GM18499 (cell line): ENCODE data around the gene TTC4.
A peak's percentile ranks its signal among the peaks of the same experiment; 100 is the strongest.

Experiments used
- ATAC-seq: cut with Tn5 transposase; IDR thresholded peaks from one replicate; pipeline ENCODE4 v1.9.1; 2021; ENCODE audit warnings: moderate number of reproducible peaks; ENCODE audit not compliant: insufficient read depth, unreplicated experiment

Gene TTC4

GRCh38 chr1:54715493-54716298, at the start of gene TTC4:
TSS of gene TTC4 (plus strand) at chr1:54715861. CDS start at chr1:54715909, 48 bp downstream.
- ATAC-seq = peak; percentile 51

DNA sequence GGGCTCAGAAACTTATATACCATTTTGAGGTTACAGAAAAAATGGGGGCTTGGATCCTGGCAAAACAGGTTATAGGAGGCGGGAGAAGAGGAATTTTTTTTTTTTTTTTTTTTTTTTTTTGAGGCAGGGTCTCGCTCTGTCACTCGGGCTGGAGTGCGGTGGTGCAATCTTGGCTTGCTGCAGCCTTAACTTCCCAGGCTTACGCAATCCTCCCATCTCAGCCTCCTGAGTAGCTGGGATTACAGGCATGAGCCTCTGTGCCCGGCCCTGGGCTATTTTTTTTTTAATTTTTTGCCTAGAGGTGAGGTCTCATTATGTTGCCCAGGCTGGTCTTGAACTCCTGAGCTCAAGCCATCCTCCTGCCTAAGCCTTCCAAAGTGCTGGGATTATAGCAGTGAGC, 49.3 kb upstream of the TTC4 start:
- ATAC-seq = no peak

- ATAC-seq = no peak
Observed at GRCh38 chr1:54667797-54668196, 47.9 kb upstream of the TTC4 start.

DNA sequence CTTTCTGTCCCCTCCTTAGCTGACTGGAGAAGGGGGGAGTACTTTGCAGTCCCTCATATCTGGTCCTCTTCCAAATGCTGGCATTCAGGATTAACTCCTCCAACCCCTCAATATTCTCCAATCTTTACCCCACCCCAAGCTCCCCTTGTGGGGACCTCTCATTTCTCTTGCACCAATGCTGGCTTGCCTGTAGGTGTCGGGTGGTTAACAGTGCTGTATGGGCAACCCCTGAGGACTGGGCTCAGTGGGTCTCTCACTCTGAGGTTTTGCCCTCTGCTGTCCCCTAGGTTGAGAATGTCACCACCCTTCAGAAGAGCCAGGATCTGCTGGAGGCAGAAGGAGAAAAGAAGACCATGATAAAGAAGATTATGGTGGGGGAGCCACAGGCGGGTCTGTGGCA, 47.1 kb upstream of the TTC4 start:
- ATAC-seq = no peak

DNA sequence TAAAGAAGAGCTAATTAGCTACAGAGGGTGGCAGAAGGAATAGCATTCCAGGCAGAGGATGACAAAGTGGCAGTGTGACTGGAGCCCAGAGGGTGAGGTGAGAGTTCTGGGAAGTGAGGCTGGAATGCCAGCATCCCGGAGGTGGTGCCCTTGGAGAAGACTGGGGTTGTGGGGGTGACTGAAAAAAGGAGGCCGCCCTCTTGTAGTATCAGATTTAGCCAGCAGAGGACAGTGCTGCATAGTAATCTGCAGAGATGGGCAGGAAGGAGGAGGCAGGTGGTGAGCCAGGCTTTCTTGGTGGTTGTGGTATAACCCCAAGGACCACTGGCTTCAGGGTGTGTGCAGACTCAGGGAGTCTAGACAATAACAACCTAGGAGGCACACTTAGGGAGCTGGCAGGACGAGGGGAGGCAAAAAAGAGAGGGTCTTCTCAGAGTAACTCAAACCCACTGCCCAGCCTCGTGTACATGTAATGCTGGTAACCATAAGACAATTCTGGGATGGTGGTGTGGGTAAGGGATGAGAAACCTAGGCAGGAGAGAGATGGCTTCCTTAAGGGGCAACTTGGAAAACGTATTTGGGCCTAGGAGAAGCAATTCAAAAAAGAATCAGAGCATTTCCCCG, 43.6 kb upstream of the TTC4 start:
- ATAC-seq = no peak

DNA sequence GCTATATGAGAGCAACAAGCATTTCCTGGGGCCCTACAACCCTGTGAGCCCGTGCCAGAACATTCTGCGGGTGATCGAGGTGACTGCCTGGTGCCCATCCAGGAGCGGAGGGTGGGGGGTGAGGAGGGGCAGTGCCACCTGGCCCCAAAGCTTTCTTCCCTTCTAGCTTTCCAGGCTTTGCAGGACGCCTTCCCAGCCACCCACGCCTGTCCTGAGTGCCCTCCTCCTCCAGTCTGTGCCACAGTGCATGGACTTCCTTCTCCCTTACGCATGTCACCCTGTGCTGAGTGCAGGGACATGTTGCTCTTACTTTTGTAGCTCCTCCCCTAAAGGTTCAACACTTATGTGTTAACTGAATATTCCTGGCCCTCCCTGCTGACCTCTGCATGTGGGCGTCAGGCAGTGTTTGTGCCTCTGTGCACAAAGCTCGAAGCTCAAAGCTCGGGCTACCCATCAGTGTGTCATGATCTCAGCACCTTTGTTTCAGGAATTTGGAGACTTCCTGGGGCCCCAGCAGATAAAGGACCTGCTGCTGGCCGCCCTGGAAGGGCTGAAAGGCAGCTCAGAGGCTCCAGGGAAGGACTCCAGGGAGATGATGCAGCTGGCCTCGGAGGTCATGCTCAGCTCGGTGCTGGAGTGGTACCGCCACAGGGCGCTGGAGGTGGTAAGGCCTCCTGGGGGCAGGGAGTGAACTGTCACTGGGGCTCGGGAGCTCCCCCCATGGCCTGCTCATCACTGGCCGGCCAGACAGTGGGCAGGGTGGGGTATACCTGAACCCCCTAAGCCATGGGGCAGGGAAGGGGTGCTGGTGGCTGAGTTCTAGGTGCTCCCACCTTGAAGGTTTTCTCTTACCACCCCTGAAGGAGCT, 36.7 kb upstream of the TTC4 start:
- no peak for ATAC-seq

- no peak for ATAC-seq
Observed at GRCh38 chr1:54679706-54680105, 36.0 kb upstream of the TTC4 start.

GRCh38 chr1:54680387-54680786, 35.3 kb upstream of the TTC4 start:
- ATAC-seq = no peak

DNA sequence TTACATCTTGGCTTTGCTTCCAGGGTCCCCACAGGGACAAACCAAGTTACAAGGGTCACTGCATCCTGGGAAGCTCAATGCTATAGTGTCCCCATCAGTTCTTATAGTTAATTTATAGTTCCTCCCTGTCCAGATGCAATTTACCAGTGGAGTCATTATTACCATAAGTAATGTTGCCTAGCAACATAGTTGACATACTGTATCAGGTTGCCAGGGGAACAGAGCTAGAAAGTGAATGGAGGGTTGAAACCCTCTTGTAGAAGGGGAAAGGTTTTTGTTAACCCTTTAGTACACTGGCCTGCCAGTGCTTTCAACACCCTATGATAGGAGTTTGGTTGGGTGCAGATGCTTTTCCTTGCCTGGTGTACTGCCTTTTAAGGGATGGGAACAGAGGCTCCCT, 34.3 kb upstream of the TTC4 start:
- ATAC-seq = no peak

DNA sequence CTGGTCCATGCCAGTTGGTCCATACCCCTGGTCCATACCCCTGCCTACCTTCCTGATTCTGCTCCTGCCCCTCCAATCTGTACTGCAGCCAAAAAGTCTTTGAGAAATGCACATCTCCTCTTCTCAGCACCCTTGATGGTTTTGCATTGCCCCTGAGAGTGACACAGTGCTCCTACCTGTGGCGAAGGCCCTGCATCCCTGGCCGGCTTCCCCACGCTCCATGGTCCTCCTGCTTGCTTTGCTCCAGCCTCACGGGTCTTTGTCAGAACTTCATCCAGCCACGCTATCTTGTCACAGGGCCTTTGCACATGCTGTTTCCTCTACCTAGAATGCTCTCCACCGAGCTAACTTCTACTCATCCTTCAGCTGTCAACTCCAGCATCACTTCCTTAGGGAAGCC, 32.2 kb upstream of the TTC4 start:
- no peak for ATAC-seq

DNA sequence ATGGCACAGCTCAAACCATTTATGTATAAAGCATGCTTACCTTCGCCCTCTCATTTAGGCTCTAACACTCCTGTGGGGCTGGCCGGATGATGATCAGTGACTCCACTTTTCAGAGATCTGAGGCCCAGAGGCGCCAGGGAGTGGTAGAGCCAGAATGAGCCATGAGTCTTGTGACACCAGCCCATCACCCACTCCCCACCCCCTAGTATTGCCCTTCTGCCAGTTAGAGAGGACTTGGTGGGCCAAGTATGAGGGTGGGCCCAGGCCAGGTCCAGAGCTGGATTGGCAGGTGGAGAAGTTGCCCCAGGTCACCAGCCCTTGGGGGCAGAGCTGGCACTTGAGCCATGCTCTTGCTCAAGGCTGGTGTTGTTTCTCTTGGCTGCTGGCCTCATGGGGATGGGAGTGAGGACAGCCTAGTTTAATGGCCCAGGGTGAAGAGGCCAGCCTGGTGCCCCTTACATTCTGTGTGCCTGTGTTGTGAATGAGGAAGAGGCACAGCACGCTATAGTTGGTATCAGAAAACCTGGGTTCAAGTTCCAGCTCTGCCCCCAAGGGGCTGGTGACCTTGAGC, 30.2 kb upstream of the TTC4 start:
- no peak for ATAC-seq

DNA sequence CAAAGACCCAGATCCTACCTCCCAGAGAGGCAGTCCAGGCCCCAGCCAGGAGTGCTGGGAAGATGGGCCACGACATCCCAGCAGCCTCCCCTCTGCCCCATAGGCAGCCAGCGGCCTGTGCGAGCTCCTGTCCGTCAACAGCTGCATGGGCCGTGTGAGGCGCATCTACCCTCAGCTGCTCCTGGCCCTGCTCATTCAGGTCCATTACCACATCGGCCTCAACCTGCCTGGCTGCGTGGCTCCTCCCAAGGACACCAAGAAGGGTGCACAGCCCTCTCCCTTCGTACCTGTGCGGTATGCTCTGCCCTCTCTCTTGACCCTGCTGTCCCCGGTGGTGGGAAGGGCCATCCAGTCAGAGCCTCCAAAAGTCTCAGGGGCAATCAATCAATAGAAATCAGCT, 29.5 kb upstream of the TTC4 start:
- ATAC-seq = no peak

DNA sequence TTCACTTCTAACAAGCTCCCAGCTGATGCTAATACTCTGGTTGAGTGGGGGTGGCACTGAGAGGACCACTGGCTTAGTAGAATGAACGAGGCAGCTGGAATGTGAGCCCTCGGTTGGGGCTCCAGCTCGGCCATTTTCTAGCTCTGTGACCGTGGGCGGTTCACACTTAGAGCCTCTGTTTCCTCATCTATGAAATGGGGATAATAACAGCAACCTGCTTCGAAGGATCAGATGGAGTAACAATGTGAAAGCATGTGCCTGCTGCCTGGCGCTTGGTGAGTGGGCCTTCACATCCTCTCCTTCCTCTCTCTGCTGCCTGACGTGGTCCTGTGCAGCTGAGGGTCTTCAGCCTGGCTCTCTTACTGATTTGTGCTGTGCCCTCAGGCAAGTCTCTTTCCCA, 20.9 kb upstream of the TTC4 start:
- ATAC-seq = no peak

DNA sequence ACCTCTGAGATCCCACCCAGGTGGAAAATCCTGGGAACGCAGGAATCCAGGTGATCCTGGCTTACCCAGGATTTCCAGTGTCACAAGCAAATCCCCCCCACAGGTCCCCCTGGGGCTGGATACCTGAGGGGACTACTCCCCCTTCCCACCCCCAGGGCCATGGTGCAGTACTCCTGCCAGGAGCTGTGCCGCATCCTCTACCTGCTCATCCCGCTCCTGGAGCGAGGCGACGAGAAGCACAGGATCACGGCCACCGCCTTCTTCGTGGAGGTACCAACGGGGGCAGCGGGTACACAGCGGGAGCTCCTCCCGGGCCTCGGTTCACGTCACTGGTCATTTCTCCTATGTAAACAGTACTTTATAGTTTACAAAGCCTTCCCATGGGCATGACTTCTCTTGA, 20.4 kb upstream of the TTC4 start:
- ATAC-seq = no peak

- no peak for ATAC-seq
Observed at GRCh38 chr1:54695764-54696163, 19.9 kb upstream of the TTC4 start.

DNA sequence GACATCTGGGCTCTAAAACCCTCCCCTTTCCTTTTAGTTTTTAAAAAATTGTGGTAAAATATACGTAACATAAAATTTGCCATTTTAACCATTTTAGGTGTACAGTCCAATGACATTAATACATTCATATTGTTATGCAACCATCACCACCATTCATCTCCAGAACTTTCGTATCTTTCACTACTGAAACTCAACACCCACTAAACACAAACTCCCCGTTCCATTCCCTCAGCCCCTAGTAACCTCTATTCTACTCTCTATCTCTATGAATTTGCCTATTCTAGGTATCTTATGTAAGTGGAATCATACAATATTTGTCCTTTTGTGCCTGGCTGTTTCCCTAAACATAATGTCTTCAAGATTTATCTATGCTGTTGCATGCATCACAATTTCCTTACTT, 19.4 kb upstream of the TTC4 start:
- no peak for ATAC-seq

DNA sequence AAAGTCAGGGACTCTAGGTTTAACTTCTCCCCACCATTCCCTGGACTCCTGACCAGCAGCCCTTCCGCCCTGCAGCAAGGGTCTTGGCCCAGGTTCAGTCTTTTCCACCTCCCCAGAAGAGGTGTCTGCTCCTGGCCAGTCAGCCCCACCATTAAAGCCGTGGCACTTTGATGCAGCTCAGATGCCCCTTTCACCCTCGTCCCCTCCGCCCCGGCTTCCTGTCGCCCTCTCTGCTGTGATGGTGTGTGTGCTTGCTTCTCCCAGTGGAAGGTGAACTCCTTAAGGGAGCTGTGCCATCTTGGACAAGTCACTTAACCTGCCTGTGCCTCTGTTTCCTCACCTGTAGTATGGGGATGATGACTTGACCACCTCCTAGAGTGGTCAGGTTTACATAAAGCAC, 17.8 kb upstream of the TTC4 start:
- no peak for ATAC-seq

- ATAC-seq = no peak
Observed at GRCh38 chr1:54698346-54698745, 17.3 kb upstream of the TTC4 start.

- no peak for ATAC-seq
Observed at GRCh38 chr1:54699936-54700525, 15.6 kb upstream of the TTC4 start.

- no peak for ATAC-seq
Observed at GRCh38 chr1:54701066-54701465, 14.6 kb upstream of the TTC4 start.
